IMR-90 (cell line): ENCODE measurements around the gene CCM2. TPM values are rescaled to one million over a fixed set of nuclear protein-coding genes. Genes with fewer than 3 reads are reported as not detected.

Source experiments
- ATAC-seq: fragments of 200-7000 bp; cut with Tn5 transposase; 2 replicates; pipeline ENCODE4 v1.9.1; 2020; ENCODE audit warnings: low read depth, mild to moderate bottlenecking, moderate library complexity
- BruUV-seq: library from RNA; stranded (reverse); fragments of 400-500 nt; replicated peaks from 2 replicates; lab custom pipeline; 2021; lab: Mats Ljungman, UMichigan
- CTCF ChIA-PET: fragments of 300-600 bp; formaldehyde crosslinking; extraction: SDS; loops from one replicate; lab custom pipeline; 2021; ENCODE audit warnings: antibody characterized with exemption; lab: Yijun Ruan, JAX
- POLR2A ChIA-PET: fragments of 300-600 bp; sonication (Branson Sonifier 250); formaldehyde crosslinking; loops from one replicate; lab custom pipeline; 2022; ENCODE audit warnings: antibody characterized with exemption; ENCODE audit not compliant: unreplicated experiment; lab: Charles Lee
- DNase-seq: peaks from one replicate; pipeline ENCODE4 v3.0.0; 2013
- H2AFZ ChIP-seq: replicated peaks from 2 replicates; pipeline ENCODE3; 2013; ENCODE audit warnings: low read length, mild to moderate bottlenecking; ENCODE audit not compliant: poor library complexity
- H2AK5ac ChIP-seq: 2 replicates; pipeline ENCODE4 v1.6.1; 2013; ENCODE audit warnings: low read depth, low read length, inconsistent platforms
- H2AK9ac ChIP-seq: replicated peaks from 2 replicates; pipeline ENCODE3; 2013; ENCODE audit warnings: mild to moderate bottlenecking, low read depth, low read length, moderate library complexity; ENCODE audit not compliant: poor library complexity
- H2BK120ac ChIP-seq: 2 replicates; pipeline ENCODE4 v1.6.1; 2013; ENCODE audit warnings: low read depth, low read length, inconsistent platforms
- H2BK15ac ChIP-seq: 3 replicates; pipeline ENCODE4 v1.6.1; 2013; ENCODE audit warnings: low read depth, low read length, inconsistent platforms
- H2BK20ac ChIP-seq: 2 replicates; pipeline ENCODE4 v1.6.1; 2013; ENCODE audit warnings: low read depth, mild to moderate bottlenecking, inconsistent platforms, low read length, moderate library complexity
- H2BK5ac ChIP-seq: 2 replicates; pipeline ENCODE4 v1.6.1; 2013; ENCODE audit warnings: mild to moderate bottlenecking, low read depth, low read length, inconsistent platforms; ENCODE audit not compliant: poor library complexity, severe bottlenecking
- H3K14ac ChIP-seq: replicated peaks from 2 replicates; pipeline ENCODE4 v1.6.1; 2013; ENCODE audit warnings: low read depth, low read length, inconsistent platforms
- H3K18ac ChIP-seq: 2 replicates; pipeline ENCODE4 v1.6.1; 2013; ENCODE audit warnings: low read depth, low read length, control low read depth
- H3K23ac ChIP-seq: 2 replicates; pipeline ENCODE4 v1.6.1; 2013; ENCODE audit warnings: low read depth, low read length, inconsistent platforms
- H3K27ac ChIP-seq: 2 replicates; pipeline ENCODE4 v1.5.1; 2013; ENCODE audit warnings: mild to moderate bottlenecking, control low read depth, low read length; ENCODE audit not compliant: insufficient read depth
- H3K27me3 ChIP-seq: 2 replicates; pipeline ENCODE4 v1.6.1; 2013; ENCODE audit warnings: low read length; ENCODE audit not compliant: control insufficient read depth, insufficient read depth
- H3K36me3 ChIP-seq: 2 replicates; pipeline ENCODE4 v1.6.1; 2013; ENCODE audit warnings: low read length, mixed read lengths; ENCODE audit not compliant: control insufficient read depth, insufficient read depth
- H3K4ac ChIP-seq: 2 replicates; pipeline ENCODE4 v1.6.1; 2013; ENCODE audit warnings: low read depth, low read length, inconsistent platforms
- H3K4me1 ChIP-seq: 2 replicates; pipeline ENCODE4 v1.6.1; 2013; ENCODE audit warnings: low read length, mixed read lengths; ENCODE audit not compliant: control insufficient read depth, insufficient read depth
- H3K4me2 ChIP-seq: 2 replicates; pipeline ENCODE4 v1.6.1; 2013; ENCODE audit warnings: low read depth, mild to moderate bottlenecking, control low read depth, low read length, moderate library complexity
- H3K4me3 ChIP-seq: 2 replicates; pipeline ENCODE4 v1.5.1; 2013; ENCODE audit warnings: low read depth, mild to moderate bottlenecking, control low read depth, low read length, moderate library complexity; ENCODE audit not compliant: insufficient read depth
- H3K56ac ChIP-seq: 2 replicates; pipeline ENCODE4 v1.6.1; 2013; ENCODE audit warnings: low read length, inconsistent platforms; ENCODE audit not compliant: insufficient read depth; ENCODE audit errors: extremely low read depth
- H3K79me1 ChIP-seq, 2 experiments: 2 replicates each; pipeline ENCODE4 v1.6.1; 2013; ENCODE audit warnings: low read length in 2 of 2, inconsistent platforms in 1 of 2, low read depth in 1 of 2
- H3K9ac ChIP-seq: 2 replicates; pipeline ENCODE4 v1.6.1; 2013; ENCODE audit warnings: low read depth, low read length, control low read depth
- H3K9me1 ChIP-seq: 2 replicates; pipeline ENCODE4 v1.6.1; 2013; ENCODE audit warnings: low read length, inconsistent platforms; ENCODE audit not compliant: insufficient read depth
- H3K9me3 ChIP-seq: 2 replicates; pipeline ENCODE4 v1.6.1; 2013; ENCODE audit warnings: low read length; ENCODE audit not compliant: control insufficient read depth, insufficient read depth
- H4K20me1 ChIP-seq: 2 replicates; pipeline ENCODE4 v1.6.1; 2013; ENCODE audit warnings: low read length, inconsistent platforms; ENCODE audit not compliant: insufficient read depth
- H4K5ac ChIP-seq: 2 replicates; pipeline ENCODE4 v1.6.1; 2013; ENCODE audit warnings: mild to moderate bottlenecking, low read depth, low read length, control low read depth
- H4K8ac ChIP-seq, 2 experiments: 2 replicates each; pipeline ENCODE4 v1.6.1; 2013; ENCODE audit warnings: low read depth in 2 of 2, low read length in 2 of 2, control low read depth in 1 of 2, inconsistent platforms in 1 of 2
- H4K91ac ChIP-seq: 2 replicates; pipeline ENCODE4 v1.6.1; 2013; ENCODE audit warnings: low read depth, low read length, inconsistent platforms; ENCODE audit not compliant: insufficient read depth
- MAZ ChIP-seq: IDR thresholded peaks from 2 replicates; pipeline ENCODE4 v1.6.1; 2012; ENCODE audit warnings: low read depth, mild to moderate bottlenecking, low read length, improper control_type of control experiment, moderate library complexity, borderline replicate concordance
- RFX5 ChIP-seq: IDR thresholded peaks from 2 replicates; pipeline ENCODE4 v1.8.0; 2012; ENCODE audit warnings: low read depth, mild to moderate bottlenecking, low read length, moderate library complexity
- WGBS, 2 experiments: methylation state at CpG; one replicate each; pipeline versions ENCODE4 v1.1.5 to v1.1.7; 2013; ENCODE audit warnings: missing lambda C conversion rate in 2 of 2; ENCODE audit not compliant: insufficient read length in 1 of 2; ENCODE audit errors: extremely low coverage in 2 of 2; 5-methylcytosine and 5-hydroxymethylcytosine counted together
- dilution Hi-C: fragments of 300-500 bp; cut with HindIII; formaldehyde crosslinking; loops from one replicate; pipeline ENCODE4 v1.14.3; 2018; ENCODE audit warnings: low sequenced_read_pairs; ENCODE audit not compliant: unreplicated experiment
- in situ Hi-C: fragments of 300-500 bp; cut with MboI; formaldehyde crosslinking; loops from 3 replicates; pipeline ENCODE4 v1.14.3; 2019; ENCODE audit warnings: low sequenced_read_pairs, inconsistent platforms, mixed read lengths
- intact Hi-C: fragments of 100-400 bp; cut with micrococcal nuclease; formaldehyde crosslinking; loops from 2 replicates; pipeline ENCODE4 v1.10.0; 2022
- polyA plus RNA-seq, 3 experiments: library from polyadenylated mRNA; depleted of rRNA; stranded (reverse); fragments of >200 nt; gene quantifications; 2 replicates each; pipeline ENCODE4 v1.2.3, GENCODE V29; 2012; ENCODE audit warnings: low replicate concordance in 1 of 3
- total RNA-seq: library from RNA; depleted of rRNA; stranded (reverse); fragments of >200 nt; gene quantifications from 2 replicates; pipeline ENCODE4 v1.2.3, GENCODE V29; 2012

Gene CCM2
- total and polyA plus RNA-seq, 2 of the 4 experiments (the other 2 are of a cell fraction) = 65.2 to 78.5 TPM

DNA sequence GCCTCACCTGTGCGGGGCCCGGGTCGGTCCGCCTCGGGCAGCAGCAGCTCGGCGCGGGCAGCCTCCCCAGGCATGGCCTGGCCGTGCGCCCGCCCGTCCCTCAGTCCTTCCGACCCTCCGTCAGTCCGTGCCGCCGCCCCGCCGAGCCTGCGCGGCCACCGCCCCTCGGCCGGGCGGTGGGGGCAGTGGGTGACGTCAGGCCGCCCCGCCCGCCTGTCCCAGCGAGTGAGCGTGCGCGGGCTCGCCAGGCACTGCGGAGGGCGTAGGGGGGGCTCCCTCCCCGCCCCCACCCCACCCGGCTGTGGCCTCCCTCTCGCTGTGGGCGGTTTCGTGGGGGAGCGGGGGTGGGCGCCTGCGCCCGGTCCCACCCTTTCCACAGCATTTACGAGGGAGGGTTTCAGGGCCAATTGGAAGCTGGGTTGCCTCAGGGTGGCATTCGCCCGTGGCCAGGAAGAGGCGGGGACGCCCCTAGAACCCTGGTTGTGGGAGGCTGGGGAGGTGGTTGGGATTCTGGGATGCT is 88.9 kb downstream of the CCM2 start, which contains the start of gene NACAD:
Gene NACAD (minus strand): TSS at position 149 of the 520 bp plus-strand sequence. CDS start 75 bp downstream, at position 74.
- H2AK5ac ChIP-seq = peak within 1 kb of the TSS; percentile 82
- no peak for TF ChIP-seq RFX5
- peak; percentile 88 for TF ChIP-seq MAZ
- no peak within 1 kb of the TSS for H2BK5ac ChIP-seq
- peaks cover 4% of the 10 kb centered on the region; the same call in 1 of the 2 replicates for H3K9me1 ChIP-seq
- H3K56ac ChIP-seq = no peak within 1 kb of the TSS
- H3K4me1 ChIP-seq = peaks cover 4% of the 10 kb centered on the region; the same call in 1 of the 2 replicates
- no peak within 1 kb of the TSS; the same call in 1 of the 2 replicates for H4K91ac ChIP-seq
- peaks cover 7% of the 10 kb centered on the region; the same call in 1 of the 2 replicates for H3K36me3 ChIP-seq
- intact Hi-C loops (no loop called here), in situ Hi-C loops (no loop called here), dilution Hi-C loops (no loop called here)
- H2BK20ac ChIP-seq = no peak within 1 kb of the TSS
- H3K79me1 ChIP-seq = peaks cover 0 to 8% of the 10 kb centered on the region in 2 experiments; a peak in 1 of 4 replicates
- H2BK15ac ChIP-seq = peak within 1 kb of the TSS; percentile 38; the same call in 1 of the 3 replicates
- peak within 1 kb of the TSS; percentile 95 for H2AFZ ChIP-seq
- ATAC-seq (peak; percentile 84), DNase-seq (peak; percentile 18)
- H3K4me3 ChIP-seq = peak within 1 kb of the TSS; percentile 62
- no peaks in the 10 kb centered on the region for H3K9me3 ChIP-seq
- peak within 1 kb of the TSS; percentile 26; the same call in 1 of the 2 replicates for H4K5ac ChIP-seq
- H3K23ac ChIP-seq = no peak within 1 kb of the TSS
- H3K4me2 ChIP-seq = peak within 1 kb of the TSS; percentile 83
- no peak within 1 kb of the TSS for H3K27ac ChIP-seq
- H3K18ac ChIP-seq = no peak within 1 kb of the TSS
- peak within 1 kb of the TSS; percentile 54 to 62; a peak in 3 of 4 replicates for H4K8ac ChIP-seq
- H3K14ac ChIP-seq = no peak within 1 kb of the TSS; the same call in 1 of the 2 replicates
- peak within 1 kb of the TSS; percentile 8; the same call in 1 of the 2 replicates for H2BK120ac ChIP-seq
- H4K20me1 ChIP-seq = no peaks in the 10 kb centered on the region
- H2AK9ac ChIP-seq = peak within 1 kb of the TSS; percentile 94
- ChIA-PET CTCF (no interaction called here), POLR2A (no interaction called here)
- no peaks in the 10 kb centered on the region for H3K27me3 ChIP-seq
- WGBS, 2 experiments = 0% methylated on average over 5 of the region's 50 CpGs; no CpG with 5 or more reads in 1 of the 2 experiments
- H3K9ac ChIP-seq = peak within 1 kb of the TSS; percentile 40
- H3K4ac ChIP-seq = peak within 1 kb of the TSS; percentile 35; the same call in 1 of the 2 replicates
- no TSS peak for BruUV-seq
